HG03280 (cell line): ENCODE data around the gene ZBTB5.
A peak's percentile ranks its signal among the peaks of the same experiment; 100 is the strongest.
"Not testable (repeated sequence)": the region's sequence is repeated elsewhere in the genome, so short reads cannot be mapped to it uniquely, and the experiment has no call there.

Source experiments
- ATAC-seq: cut with Tn5 transposase; IDR thresholded peaks from one replicate; pipeline ENCODE4 v1.9.1; 2021; ENCODE audit warnings: mild to moderate bottlenecking, moderate library complexity; ENCODE audit not compliant: unreplicated experiment

Gene ZBTB5

GRCh38 chr9:37465249-37466036 is at the start of gene ZBTB5:
ZBTB5 (minus strand) TSS chr9:37465450; CDS start chr9:37442551, 22,899 bp downstream.
- peak; percentile 80 for ATAC-seq

GRCh38 chr9:37514999-37515398 is 49.7 kb upstream of the ZBTB5 start:
- ATAC-seq = no peak

- ATAC-seq = not testable (repeated sequence)
Observed at GRCh38 chr9:37514415-37514814, 49.2 kb upstream of the ZBTB5 start.

GRCh38 chr9:37512437-37512836 is 47.2 kb upstream of the ZBTB5 start:
- ATAC-seq = no peak

GRCh38 chr9:37511016-37512010 is 46.1 kb upstream of the ZBTB5 start:
- no peak for ATAC-seq

- ATAC-seq = not testable (repeated sequence)
Observed at GRCh38 chr9:37510053-37510452, 44.8 kb upstream of the ZBTB5 start.

- no peak for ATAC-seq
Observed at GRCh38 chr9:37509536-37509935, 44.3 kb upstream of the ZBTB5 start.

- no peak for ATAC-seq
Observed at GRCh38 chr9:37508834-37509206, 43.6 kb upstream of the ZBTB5 start.

- no peak for ATAC-seq
Observed at GRCh38 chr9:37508135-37508833, 43.0 kb upstream of the ZBTB5 start.

- ATAC-seq = no peak
Observed at GRCh38 chr9:37507566-37508134, 42.4 kb upstream of the ZBTB5 start.

- no peak for ATAC-seq
Observed at GRCh38 chr9:37504605-37505004, 39.4 kb upstream of the ZBTB5 start.

GRCh38 chr9:37503736-37504135 is 38.5 kb upstream of the ZBTB5 start:
- no peak for ATAC-seq

- ATAC-seq = no peak
Observed at GRCh38 chr9:37501957-37502596, 36.8 kb upstream of the ZBTB5 start.

GRCh38 chr9:37499297-37499696 is 34.0 kb upstream of the ZBTB5 start:
- ATAC-seq = no peak

- no peak for ATAC-seq
Observed at GRCh38 chr9:37498457-37498856, 33.2 kb upstream of the ZBTB5 start.

- ATAC-seq = no peak
Observed at GRCh38 chr9:37497320-37497719, 32.1 kb upstream of the ZBTB5 start.

- ATAC-seq = no peak
Observed at GRCh38 chr9:37496020-37496419, 30.8 kb upstream of the ZBTB5 start.

GRCh38 chr9:37495571-37495970 is 30.3 kb upstream of the ZBTB5 start:
- ATAC-seq = no peak

GRCh38 chr9:37491939-37492338 is 26.7 kb upstream of the ZBTB5 start:
- no peak for ATAC-seq
